Common myeloid progenitor, CD34-positive (primary cell): ENCODE data around the gene LAPTM5.
A peak's percentile ranks its signal among the peaks of the same experiment; 100 is the strongest.

Experiments
- CTCF ChIA-PET: fragments of 350-600 bp; sonication (Branson Sonifier 250); formaldehyde crosslinking; loops from one replicate; lab custom pipeline; 2021; ENCODE audit warnings: antibody characterized with exemption; lab: Charles Lee
- POLR2A ChIA-PET: fragments of 350-600 bp; sonication (Branson Sonifier 250); formaldehyde crosslinking; loops from one replicate; lab custom pipeline; 2021; ENCODE audit warnings: antibody characterized with exemption; lab: Charles Lee
- DNase-seq, 3 donors: peaks; one replicate each; pipeline versions ENCODE4 v3.0.0 to v3.0.0-alpha.2; 2013
- H3K27ac ChIP-seq, 2 experiments: 1 replicate in 1 of 2; 2 replicates in 1 of 2; pipeline ENCODE4 v1.7.0; 2013; ENCODE audit warnings: inconsistent platforms in 2 of 2, low read length in 2 of 2, mild to moderate bottlenecking in 2 of 2, low read depth in 1 of 2, moderate library complexity in 1 of 2; ENCODE audit not compliant: severe bottlenecking in 2 of 2, insufficient read depth in 1 of 2, poor library complexity in 1 of 2
- H3K27me3 ChIP-seq, 5 experiments: replicated peaks in 2 of 5; 1 replicate in 3 of 5; 2 replicates in 2 of 5; pipeline versions ENCODE4 v1.6.1 to v1.7.0; 2013; ENCODE audit warnings: low read length in 4 of 5, mild to moderate bottlenecking in 2 of 5, moderate library complexity in 2 of 5, inconsistent platforms in 1 of 5; ENCODE audit not compliant: insufficient read depth in 5 of 5, control insufficient read depth in 4 of 5
- H3K36me3 ChIP-seq, 4 experiments: 1 replicate in 2 of 4; 2 replicates in 2 of 4; pipeline versions ENCODE4 v1.6.1 to v1.7.0; 2013; ENCODE audit warnings: low read length in 3 of 4, control low read depth in 1 of 4, mild to moderate bottlenecking in 1 of 4; ENCODE audit not compliant: control insufficient read depth in 4 of 4, insufficient read depth in 4 of 4
- H3K4me1 ChIP-seq, 4 experiments: 1 replicate in 3 of 4; 2 replicates in 1 of 4; pipeline versions ENCODE4 v1.6.1 to v1.7.1; 2013; ENCODE audit warnings: low read length in 3 of 4, mild to moderate bottlenecking in 3 of 4, control low read depth in 1 of 4, inconsistent platforms in 1 of 4, moderate library complexity in 1 of 4; ENCODE audit not compliant: control insufficient read depth in 4 of 4, insufficient read depth in 4 of 4; ENCODE audit errors: control extremely low read depth in 1 of 4
- H3K4me3 ChIP-seq, 7 experiments: 1 replicate in 4 of 7; 2 replicates in 3 of 7; pipeline versions ENCODE4 v1.5.1 to v1.7.0; 2013; ENCODE audit warnings: mild to moderate bottlenecking in 7 of 7, low read length in 6 of 7, moderate library complexity in 6 of 7, inconsistent platforms in 2 of 7, low read depth in 2 of 7, control low read depth in 1 of 7; ENCODE audit not compliant: insufficient read depth in 4 of 7, control insufficient read depth in 1 of 7; ENCODE audit errors: extremely low read depth in 1 of 7
- H3K9me3 ChIP-seq, 5 experiments: 1 replicate in 4 of 5; 2 replicates in 1 of 5; pipeline versions ENCODE4 v1.6.1 to v1.7.1; 2013; ENCODE audit warnings: low read length in 4 of 5, mild to moderate bottlenecking in 2 of 5, inconsistent platforms in 1 of 5, low read depth in 1 of 5, moderate library complexity in 1 of 5; ENCODE audit not compliant: control insufficient read depth in 4 of 5, insufficient read depth in 2 of 5; ENCODE audit errors: control extremely low read depth in 1 of 5
- WGBS: methylation state at CpG from one replicate; pipeline ENCODE4 v1.1.5; 2013; ENCODE audit not compliant: insufficient coverage; 5-methylcytosine and 5-hydroxymethylcytosine counted together

The LAPTM5 gene

DNA sequence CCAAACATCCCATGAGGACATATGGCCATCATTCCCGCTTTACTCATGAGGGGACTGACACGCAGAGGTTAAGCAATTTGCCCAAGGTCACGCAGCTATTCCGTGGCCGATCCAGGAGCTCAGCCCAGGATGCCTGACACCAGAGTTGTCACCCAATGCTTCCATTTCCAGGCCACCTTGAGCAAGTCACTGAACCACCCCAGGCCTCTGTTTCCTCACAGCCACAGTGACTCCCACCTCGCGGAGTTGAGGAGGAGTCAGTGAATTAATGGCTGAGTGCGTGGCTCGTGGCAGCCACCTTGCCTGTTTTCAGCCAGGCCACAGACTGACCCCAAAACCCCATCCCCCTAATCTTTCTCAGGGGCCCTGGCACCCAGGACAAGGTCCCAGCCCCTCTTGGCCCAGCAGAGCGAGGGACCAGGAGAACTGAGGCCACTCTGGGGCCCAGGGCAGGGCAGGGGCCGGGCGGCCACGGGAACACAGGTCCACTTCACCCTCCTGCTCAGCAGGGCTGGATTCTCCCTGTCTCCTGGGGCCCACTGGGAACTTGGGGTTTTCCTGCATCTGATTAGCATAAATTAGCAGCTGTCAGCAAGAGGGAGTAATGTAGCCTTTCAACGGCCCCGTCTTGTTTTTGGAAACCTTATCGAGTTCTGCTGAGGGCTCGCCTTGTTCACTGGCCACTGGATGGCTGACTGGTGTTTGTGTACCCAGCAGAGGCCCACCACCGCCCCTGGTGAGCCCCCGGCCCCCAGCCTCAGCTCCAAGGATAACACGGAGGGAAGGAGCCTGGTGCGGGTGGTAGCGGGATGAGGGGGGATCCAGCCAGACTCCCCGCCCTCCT, 19.7 kb upstream of the LAPTM5 start:
- DNase-seq: no peak
- ChIA-PET POLR2A (interaction anchor here (2.0 to 2.9 kb wide), 3 partner anchors 20 to 35 kb away, joined by 10 to 24 read pairs (median 15); partner anchors contain the start of gene LAPTM5), CTCF (interaction anchor here (0.8 to 16.4 kb wide), 12 partner anchors 8 to 151 kb away, joined by 3 to 356 read pairs (median 34); partner anchors contain the start of genes LAPTM5 and MATN1)
- peaks cover 0 to 27% (median 16%) of the 10 kb centered on the region in 4 experiments for H3K4me1 ChIP-seq
- WGBS: 92% methylated on average over 13 of the region's 23 CpGs
- H3K36me3 ChIP-seq: no peaks in the 10 kb centered on the region
- H3K27ac ChIP-seq: peak overlapping the region in 1 of 2 experiments; percentile 39
- H3K4me3 ChIP-seq: no peak overlapping the region
- H3K9me3 ChIP-seq: no peaks in the 10 kb centered on the region
- no peaks in the 10 kb centered on the region for H3K27me3 ChIP-seq

DNA sequence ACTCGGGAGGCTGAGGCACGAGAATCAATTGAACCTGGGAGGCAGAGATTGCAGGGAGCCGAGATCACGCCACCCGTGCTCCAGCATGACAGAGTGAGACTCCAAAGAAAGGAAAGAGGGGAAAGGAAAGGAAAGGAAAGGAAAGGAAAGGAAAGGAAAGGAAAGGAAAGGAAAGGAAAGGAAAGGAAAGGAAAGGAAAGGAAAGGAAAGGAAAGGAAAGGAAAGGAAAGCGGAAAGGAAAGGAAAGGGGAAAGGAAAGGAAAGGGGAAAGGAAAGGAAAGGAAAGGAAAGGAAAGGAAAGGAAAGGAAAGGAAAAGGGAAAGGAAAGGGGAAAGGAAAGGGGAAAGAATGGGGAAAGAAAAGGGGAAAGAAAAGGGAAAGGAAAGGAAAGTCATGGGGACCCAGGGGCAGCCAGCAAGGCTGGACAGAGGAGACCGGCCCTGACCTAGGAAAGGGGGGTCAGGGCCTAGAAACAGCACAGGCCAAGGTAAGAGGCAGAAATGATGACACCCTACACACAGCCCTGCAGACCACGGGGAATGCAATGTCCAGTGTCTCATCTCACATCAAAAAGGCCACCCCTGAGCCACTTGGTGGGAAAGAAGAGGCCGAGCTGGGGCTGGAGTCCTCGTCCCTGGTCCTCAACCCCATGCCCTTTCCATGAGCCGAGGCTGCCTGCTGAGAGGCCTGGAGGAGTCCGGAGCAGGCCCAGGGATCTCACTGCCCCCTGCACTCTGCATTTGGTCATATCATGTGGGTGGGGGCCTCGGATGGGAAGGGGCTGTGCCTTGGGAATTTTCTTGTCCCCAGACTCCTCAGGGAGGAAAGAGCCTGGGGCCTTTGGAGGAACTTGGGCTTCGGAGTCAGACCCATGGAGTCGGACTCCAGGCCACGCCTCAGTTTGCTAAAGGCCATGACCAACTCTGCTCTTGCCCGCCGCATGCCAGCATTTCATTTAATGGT, 18.8 kb upstream of the LAPTM5 start:
- over 99% methylated on average over 17 of the region's 18 CpGs for WGBS
- ChIA-PET CTCF (interaction anchor here (1.0 to 16.4 kb wide), 9 partner anchors 7 to 148 kb away, joined by 3 to 356 read pairs (median 29); partner anchors contain the start of genes LAPTM5 and MATN1), POLR2A (no interaction called here)
- no peak overlapping the region for H3K4me3 ChIP-seq
- no peak for DNase-seq
- no peaks in the 10 kb centered on the region for H3K9me3 ChIP-seq
- peaks cover 0 to 27% (median 16%) of the 10 kb centered on the region in 4 experiments for H3K4me1 ChIP-seq
- H3K27ac ChIP-seq: no peak overlapping the region
- H3K36me3 ChIP-seq: no peaks in the 10 kb centered on the region
- H3K27me3 ChIP-seq: no peaks in the 10 kb centered on the region

GRCh38 chr1:30775433-30775975, 17.9 kb upstream of the LAPTM5 start:
- 97% methylated on average over 10 of the region's 12 CpGs for WGBS
- H3K4me3 ChIP-seq: no peak overlapping the region
- H3K4me1 ChIP-seq: peaks cover 0 to 27% (median 16%) of the 10 kb centered on the region in 4 experiments
- CTCF ChIA-PET: interaction anchor here (1.4 to 16.4 kb wide), 4 partner anchors 19 to 137 kb away, joined by 3 to 356 read pairs (median 54); partner anchors contain the start of genes LAPTM5 and MATN1
- POLR2A ChIA-PET: no interaction called here
- no peaks in the 10 kb centered on the region for H3K27me3 ChIP-seq
- H3K36me3 ChIP-seq: no peaks in the 10 kb centered on the region
- H3K9me3 ChIP-seq: no peaks in the 10 kb centered on the region
- H3K27ac ChIP-seq: no peak overlapping the region
- DNase-seq: no peak

GRCh38 chr1:30774550-30775432, 17.2 kb upstream of the LAPTM5 start:
- Histone ChIP-seq H3K4me1 (peaks cover 0 to 27% (median 15%) of the 10 kb centered on the region in 4 experiments), H3K36me3 (no peaks in the 10 kb centered on the region), H3K27ac (no peak overlapping the region), H3K4me3 (no peak overlapping the region), H3K9me3 (no peaks in the 10 kb centered on the region), H3K27me3 (no peaks in the 10 kb centered on the region)
- DNase-seq: no peak
- POLR2A ChIA-PET: interaction anchor here (1.8 kb wide), 1 partner anchor 18 kb away, joined by 7 read pairs; no protein-coding TSS in a partner anchor
- CTCF ChIA-PET: interaction anchor here (0.7 to 16.4 kb wide), 5 partner anchors 13 to 137 kb away, joined by 3 to 356 read pairs (median 4); partner anchors contain the start of genes LAPTM5 and MATN1
- 74% methylated on average over 19 of the region's 22 CpGs for WGBS

- ChIA-PET CTCF (interaction anchor here (0.7 to 16.4 kb wide), 8 partner anchors 12 to 50 kb away, joined by 3 to 356 read pairs (median 8); partner anchors contain the start of genes LAPTM5 and MATN1), POLR2A (interaction anchor here (0.9 to 1.8 kb wide), 3 partner anchors 16 to 33 kb away, joined by 3 to 7 read pairs (median 4); no protein-coding TSS in a partner anchor)
Observed at GRCh38 chr1:30773722-30774358, 16.3 kb upstream of the LAPTM5 start.

More at GRCh38 chr1:30773722-30774358, 16.3 kb upstream of the LAPTM5 start:
- WGBS: 91% methylated on average over 4 of the region's 7 CpGs
- Histone ChIP-seq H3K4me3 (no peak overlapping the region), H3K36me3 (no peaks in the 10 kb centered on the region), H3K4me1 (peaks cover 0 to 27% (median 16%) of the 10 kb centered on the region in 4 experiments), H3K9me3 (no peaks in the 10 kb centered on the region), H3K27ac (no peak overlapping the region), H3K27me3 (no peaks in the 10 kb centered on the region)
- no peak for DNase-seq
